ENCODE data around the gene BASP1.
"Not testable (repeated sequence)": the region's sequence is repeated elsewhere in the genome, so short reads cannot be mapped to it uniquely, and the experiment has no call there.

GRCh38 chr5:17191574-17191973, 25.9 kb upstream of the BASP1 start:
- not testable (repeated sequence) for TF ChIP-seq CTCF, POLR2A (IDR thresholded peaks at IDR 0.05)
